Purkinje cell (primary cell): ENCODE results near the gene TPO. TPM values are rescaled to one million over a fixed set of nuclear protein-coding genes. Genes with fewer than 3 reads are reported as not detected.

Experiments
- polyA plus RNA-seq: library from polyadenylated mRNA; unstranded; fragments of >200 nt; fragmentation: Nextera tagmentation; gene quantifications from 2 replicates; pipeline ENCODE4 v1.2.1, GENCODE V29; 2014

TPO gene
- 1.2 TPM in 1 of 2 replicates, not detected in the other for polyA plus RNA-seq

DNA sequence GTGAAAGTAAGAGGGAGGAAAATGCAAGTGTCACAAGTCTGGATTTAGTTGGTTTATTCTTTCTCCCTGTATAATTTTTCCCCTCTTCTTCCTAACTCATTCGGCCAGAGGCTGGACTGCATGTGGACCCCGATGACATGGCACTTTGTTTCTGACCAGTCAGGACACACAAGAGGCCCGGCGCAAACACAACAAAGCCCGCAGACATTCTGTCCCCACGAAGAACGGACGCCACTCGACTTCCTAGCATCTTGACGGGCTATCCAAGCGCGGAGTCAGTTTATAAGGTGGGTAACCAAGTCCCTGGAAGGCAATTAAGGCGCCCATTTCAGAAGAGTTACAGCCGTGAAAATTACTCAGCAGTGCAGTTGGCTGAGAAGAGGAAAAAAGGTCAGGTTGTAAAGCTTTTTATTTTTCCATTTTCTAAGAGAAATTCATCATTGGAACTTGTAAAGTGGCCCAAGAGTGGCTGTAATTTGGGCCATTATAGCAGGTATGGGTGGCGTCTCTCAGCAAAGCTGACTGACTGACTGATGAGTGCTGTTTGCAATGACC lies at the start of gene TPO:
Gene TPO, plus strand, starts transcription at position 308 of the 555 bp plus-strand sequence. CDS start 946 bp downstream, outside the sequence.

